Endothelial cell of umbilical vein (primary cell): ENCODE measurements around the gene ECD. TPM values are rescaled to one million over a fixed set of nuclear protein-coding genes. Genes with fewer than 3 reads are reported as not detected.

Experiments used
- BruUV-seq: library from RNA; stranded (reverse); fragments of 400-500 nt; replicated peaks from 2 replicates; lab custom pipeline; 2021; lab: Mats Ljungman, UMichigan
- CTCF ChIA-PET: fragments of 300-600, 350-600 bp; sonication (Branson Sonifier 250); formaldehyde crosslinking; loops from one replicate; lab custom pipeline; 2021; ENCODE audit warnings: antibody characterized with exemption, inconsistent platforms; lab: Charles Lee
- POLR2A ChIA-PET: fragments of 300-600, 350-600 bp; sonication (Branson Sonifier 250); formaldehyde crosslinking; loops from one replicate; lab custom pipeline; 2021; ENCODE audit warnings: antibody characterized with exemption, inconsistent platforms; lab: Charles Lee
- DNase-seq: peaks from one replicate; pipeline ENCODE4 v3.0.0-alpha.2; 2011; ENCODE audit warnings: low read depth, low spot score
- FAIRE-seq: peaks from 2 replicates; lab custom pipeline; 2011; peaks lifted over from hg19 to GRCh38; lab: Jason Lieb, UNC
- H2AFZ ChIP-seq: 2 replicates; pipeline ENCODE4 v1.6.0; 2012; ENCODE audit warnings: low read depth, low read length, control low read depth, inconsistent platforms
- H3K27ac ChIP-seq: 2 replicates; pipeline ENCODE4 v1.5.1; 2011; ENCODE audit warnings: low read depth, mild to moderate bottlenecking, control low read depth, low read length, moderate library complexity; ENCODE audit not compliant: insufficient read depth
- H3K27me3 ChIP-seq, 2 experiments: 2 replicates each; pipeline versions ENCODE4 v1.6.0 to v1.6.1; 2011; ENCODE audit warnings: low read length in 2 of 2, mixed read lengths in 1 of 2; ENCODE audit not compliant: control insufficient read depth in 2 of 2, insufficient read depth in 2 of 2
- H3K36me3 ChIP-seq, 2 experiments: 2 replicates in 1 of 2; 3 replicates in 1 of 2; pipeline ENCODE4 v1.5.1; 2011; ENCODE audit warnings: low read length in 2 of 2, mild to moderate bottlenecking in 1 of 2, moderate library complexity in 1 of 2; ENCODE audit not compliant: control insufficient read depth in 2 of 2, insufficient read depth in 2 of 2; ENCODE audit errors: extremely low read depth in 1 of 2
- H3K4me1 ChIP-seq: 3 replicates; pipeline ENCODE4 v1.5.1; 2011; ENCODE audit warnings: mild to moderate bottlenecking, low read length; ENCODE audit not compliant: control insufficient read depth, insufficient read depth; ENCODE audit errors: extremely low read depth
- H3K4me2 ChIP-seq: 2 replicates; pipeline ENCODE4 v1.6.1; 2011; ENCODE audit warnings: low read length, control low read depth, mixed read lengths; ENCODE audit not compliant: insufficient read depth
- H3K4me3 ChIP-seq, 3 experiments: fragments of 200-600 bp in 1 of 3; sonication (generic), shearing (Covaris generic) in 1 of 3; replicated peaks in 1 of 3; 2 replicates each; pipeline ENCODE4 v1.5.1; 2011 to 2016; ENCODE audit warnings: control low read depth in 3 of 3, low read length in 3 of 3, mild to moderate bottlenecking in 2 of 3, inconsistent platforms in 1 of 3, low read depth in 1 of 3, moderate library complexity in 1 of 3; ENCODE audit not compliant: insufficient read depth in 1 of 3
- H3K79me2 ChIP-seq: 2 replicates; pipeline ENCODE4 v1.6.0; 2012; ENCODE audit warnings: low read length, inconsistent platforms; ENCODE audit not compliant: control insufficient read depth, insufficient read depth
- H3K9ac ChIP-seq: replicated peaks from 2 replicates; pipeline ENCODE3; 2011; ENCODE audit warnings: low read length, control low read depth; ENCODE audit not compliant: insufficient read depth; ENCODE audit errors: extremely low read depth
- H3K9me1 ChIP-seq: replicated peaks from 3 replicates; pipeline ENCODE4 v1.6.0; 2011; ENCODE audit warnings: mild to moderate bottlenecking, low read length; ENCODE audit not compliant: control insufficient read depth, insufficient read depth; ENCODE audit errors: extremely low read depth
- H3K9me3 ChIP-seq: replicated peaks from 2 replicates; pipeline ENCODE4 v1.5.1; 2012; ENCODE audit warnings: low read length, inconsistent platforms; ENCODE audit not compliant: control insufficient read depth, insufficient read depth
- H4K20me1 ChIP-seq: replicated peaks from 2 replicates; pipeline ENCODE3; 2011; ENCODE audit warnings: mild to moderate bottlenecking, low read length; ENCODE audit not compliant: control insufficient read depth, insufficient read depth; ENCODE audit errors: extremely low read depth
- CTCF ChIP-seq, 2 donors: IDR thresholded peaks; 1 replicate in 1 of 2; 2 replicates in 1 of 2; pipeline ENCODE4 v1.5.1; 2011; ENCODE audit warnings: low read length in 2 of 2, mild to moderate bottlenecking in 2 of 2, moderate library complexity in 2 of 2, control low read depth in 1 of 2, inconsistent platforms in 1 of 2, low read depth in 1 of 2; ENCODE audit not compliant: insufficient read depth in 1 of 2; ENCODE audit errors: extremely low read depth in 1 of 2
- EZH2 ChIP-seq: IDR thresholded peaks from 2 replicates; pipeline ENCODE4 v1.6.1; 2012; ENCODE audit warnings: borderline replicate concordance, low read depth, mild to moderate bottlenecking, moderate library complexity, low read length, inconsistent platforms; ENCODE audit not compliant: severe bottlenecking
- FOS ChIP-seq: IDR thresholded peaks from 2 replicates; pipeline ENCODE4 v1.6.1; 2011; ENCODE audit warnings: mild to moderate bottlenecking, low read length, moderate library complexity, borderline replicate concordance; ENCODE audit not compliant: insufficient read depth
- GATA2 ChIP-seq: IDR thresholded peaks from 2 replicates; pipeline ENCODE4 v1.7.0; 2011; ENCODE audit warnings: low read depth, mild to moderate bottlenecking, moderate library complexity, mixed read lengths, low read length; ENCODE audit not compliant: insufficient read length, insufficient read depth
- JUN ChIP-seq: IDR thresholded peaks from 2 replicates; pipeline ENCODE4 v1.6.1; 2011; ENCODE audit warnings: borderline replicate concordance, low read depth; ENCODE audit not compliant: insufficient read length, insufficient read depth
- MYC ChIP-seq: IDR thresholded peaks from one replicate; pipeline ENCODE4 v1.6.1; 2011; ENCODE audit warnings: mild to moderate bottlenecking, low read depth, low read length
- POLR2A ChIP-seq: IDR thresholded peaks from 2 replicates; pipeline ENCODE4 v1.6.1; 2012; ENCODE audit warnings: low read depth, mild to moderate bottlenecking, control low read depth, low read length
- POLR2AphosphoS5 ChIP-seq: IDR thresholded peaks from 2 replicates; pipeline ENCODE4 v1.6.1; 2012; ENCODE audit warnings: low read depth, mild to moderate bottlenecking, control low read depth, low read length, moderate library complexity; ENCODE audit not compliant: insufficient read depth
- dilution Hi-C: fragments of 300-500 bp; cut with MboI; formaldehyde crosslinking; loops from one replicate; pipeline ENCODE4 v1.15.0; 2019; ENCODE audit warnings: low sequenced_read_pairs; ENCODE audit not compliant: extremely low pct_ligation_motif_present
- intact Hi-C: fragments of 100-400 bp; cut with micrococcal nuclease; formaldehyde crosslinking; loops from one replicate; pipeline ENCODE4 v1.10.0; 2022
- polyA plus RNA-seq, 4 experiments: library from polyadenylated mRNA; depleted of rRNA in 3 of 4; stranded (reverse) in 3 of 4; unstranded in 1 of 4; fragments of >200 nt; gene quantifications; 2 replicates each; pipeline versions ENCODE4 v1.2.1 to v1.2.3, GENCODE V29; 2011 to 2012; ENCODE audit warnings: missing spikeins in 1 of 4
- total RNA-seq: library from RNA; stranded (reverse); gene quantifications from 2 replicates; pipeline ENCODE4 v1.2.3, GENCODE V29; 2021
- TF ChIP-seq, protein P1 (sequence below): IDR thresholded peaks from 2 replicates; pipeline ENCODE4 v1.6.1; 2011; ENCODE audit not compliant: insufficient read depth, insufficient read length

Gene ECD
- total and polyA plus RNA-seq, 2 donors (not counting 3 experiments of a cell fraction or from before 2014, with no cell fraction given): 27.2 to 32.3 TPM

DNA sequence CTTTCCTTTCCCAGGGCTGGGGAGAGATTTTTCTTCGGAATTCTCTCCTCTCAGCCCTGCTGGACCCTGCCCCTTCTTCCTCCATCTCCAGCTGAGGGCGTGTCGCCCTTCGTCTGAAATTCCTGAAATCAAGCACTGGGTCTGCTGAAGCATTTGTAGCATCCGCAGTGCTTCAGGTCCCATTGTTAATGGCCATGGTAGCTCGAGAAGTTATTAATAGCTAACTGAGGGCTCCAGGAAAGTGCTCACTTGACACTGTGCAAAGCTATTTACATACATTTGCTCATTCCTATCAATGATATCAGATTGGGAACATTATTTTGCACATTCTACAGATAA lies 626 bp upstream of the ECD start:
- Histone ChIP-seq H3K79me2 (peaks cover 40% of the 10 kb centered on the region), H3K4me3 (peak overlapping the region; percentile 24 to 95 (median 81)), H3K27me3 (no peaks in the 10 kb centered on the region), H3K9me3 (no peaks in the 10 kb centered on the region), H3K9me1 (no peaks in the 10 kb centered on the region), H3K9ac (peak overlapping the region; percentile 96), H3K4me2 (peak overlapping the region; percentile 98), H2AFZ (peak overlapping the region; percentile 79), H3K4me1 (peaks cover 9% of the 10 kb centered on the region), H3K27ac (peak overlapping the region; percentile 79), H4K20me1 (peaks cover 2% of the 10 kb centered on the region), H3K36me3 (peaks cover 0 to 2% of the 10 kb centered on the region in 2 experiments)
- CTCF ChIA-PET: interaction anchor here (0.9 to 1.4 kb wide), 6 partner anchors 9 to 107 kb away, joined by 3 to 6 read pairs (median 4); no protein-coding TSS in a partner anchor
- TF ChIP-seq EZH2 (no peak), FOS (no peak), MYC (no peak), CTCF (IDR thresholded peaks at IDR 0.05; ENCODE audit: extremely low read depth in 1 of 2, insufficient read depth in 1 of 2, low read depth in 1 of 2, low read length in 2 of 2) (no peak), POLR2A (no peak), JUN (no peak), POLR2AphosphoS5 (no peak), GATA2 (no peak)
- TF ChIP-seq, protein P1, sequence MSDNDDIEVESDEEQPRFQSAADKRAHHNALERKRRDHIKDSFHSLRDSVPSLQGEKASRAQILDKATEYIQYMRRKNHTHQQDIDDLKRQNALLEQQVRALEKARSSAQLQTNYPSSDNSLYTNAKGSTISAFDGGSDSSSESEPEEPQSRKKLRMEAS: no peak
- dilution Hi-C loops: no loop called here
- TSS peak; percentile 72 for BruUV-seq
- FAIRE-seq (no peak), DNase-seq (no peak)
- intact Hi-C loops: loop anchor here (1.0 to 5.0 kb wide), 5 partner anchors 51 to 245 kb away; partner anchors contain the start of genes CFAP70, DNAJC9 and P4HA1
- POLR2A ChIA-PET: interaction anchor here (0.7 to 1.2 kb wide), 3 partner anchors 72 to 91 kb away, joined by 3 to 4 read pairs (median 3); no protein-coding TSS in a partner anchor
